DND-41 (cell line): ENCODE measurements around the gene PSMC3.

Experiments used
- CTCF ChIP-seq: IDR thresholded peaks from 2 replicates; pipeline ENCODE4 v1.5.1; 2012; ENCODE audit warnings: borderline replicate concordance, low read length, moderate library complexity, mild to moderate bottlenecking; ENCODE audit not compliant: poor library complexity, severe bottlenecking; ENCODE audit errors: extremely low read depth
- EZH2 ChIP-seq: IDR thresholded peaks from 3 replicates; pipeline ENCODE4 v1.6.1; 2012; ENCODE audit warnings: borderline replicate concordance, low read depth, mild to moderate bottlenecking, moderate library complexity, low read length, inconsistent platforms; ENCODE audit not compliant: severe bottlenecking

GRCh38 chr11:47388697-47389576, 37.3 kb downstream of the PSMC3 start:
- TF ChIP-seq EZH2 (no peak), CTCF (no peak)
